ENCODE data around the gene KIDINS220. TPM values are rescaled to one million over a fixed set of nuclear protein-coding genes. Genes with fewer than 3 reads are reported as not detected.

Gene KIDINS220
- total and polyA plus RNA-seq, 2 experiments from 2014 or later, result 24.2 to 77.5 TPM

GRCh38 chr2:8800821-8801220, 36.6 kb downstream of the KIDINS220 start:
- H3K9me2 ChIP-seq (replicated peaks; ENCODE audit: insufficient read depth), result no peaks in the 10 kb centered on the region
- no peaks in the 10 kb centered on the region for H3K79me2 ChIP-seq
- H4K20me1 ChIP-seq (ENCODE audit: insufficient read depth, poor library complexity, severe bottlenecking), result no peaks in the 10 kb centered on the region
- H3K4me1 ChIP-seq (ENCODE audit: insufficient read depth), result no peaks in the 10 kb centered on the region
- WGBS (ENCODE audit: low lambda C conversion rate, missing lambda C conversion rate), result 86% methylated on average over 4 of the region's 4 CpGs
- H2AFZ ChIP-seq, result no peak overlapping the region
- no peak overlapping the region for H3K27ac ChIP-seq
- H3K4me3 ChIP-seq, result no peak overlapping the region
- TF ChIP-seq EZH2 (IDR thresholded peaks at IDR 0.05; ENCODE audit: borderline replicate concordance), result no peak
- TF ChIP-seq EZH2phosphoT487 (IDR thresholded peaks at IDR 0.05; ENCODE audit: low read depth, severe bottlenecking, unreplicated experiment), result no peak
- TF ChIP-seq, protein P1, sequence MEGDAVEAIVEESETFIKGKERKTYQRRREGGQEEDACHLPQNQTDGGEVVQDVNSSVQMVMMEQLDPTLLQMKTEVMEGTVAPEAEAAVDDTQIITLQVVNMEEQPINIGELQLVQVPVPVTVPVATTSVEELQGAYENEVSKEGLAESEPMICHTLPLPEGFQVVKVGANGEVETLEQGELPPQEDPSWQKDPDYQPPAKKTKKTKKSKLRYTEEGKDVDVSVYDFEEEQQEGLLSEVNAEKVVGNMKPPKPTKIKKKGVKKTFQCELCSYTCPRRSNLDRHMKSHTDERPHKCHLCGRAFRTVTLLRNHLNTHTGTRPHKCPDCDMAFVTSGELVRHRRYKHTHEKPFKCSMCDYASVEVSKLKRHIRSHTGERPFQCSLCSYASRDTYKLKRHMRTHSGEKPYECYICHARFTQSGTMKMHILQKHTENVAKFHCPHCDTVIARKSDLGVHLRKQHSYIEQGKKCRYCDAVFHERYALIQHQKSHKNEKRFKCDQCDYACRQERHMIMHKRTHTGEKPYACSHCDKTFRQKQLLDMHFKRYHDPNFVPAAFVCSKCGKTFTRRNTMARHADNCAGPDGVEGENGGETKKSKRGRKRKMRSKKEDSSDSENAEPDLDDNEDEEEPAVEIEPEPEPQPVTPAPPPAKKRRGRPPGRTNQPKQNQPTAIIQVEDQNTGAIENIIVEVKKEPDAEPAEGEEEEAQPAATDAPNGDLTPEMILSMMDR (IDR thresholded peaks at IDR 0.05; ENCODE audit: poor library complexity), result no peak
- no peak for DNase-seq (ENCODE audit: low spot score)
- H3K4me2 ChIP-seq, result no peak overlapping the region
- no peaks in the 10 kb centered on the region for H3K36me3 ChIP-seq (replicated peaks; ENCODE audit: insufficient read depth, low read depth)
- H3K9me3 ChIP-seq (ENCODE audit: low read depth), result no peaks in the 10 kb centered on the region
- H3K27me3 ChIP-seq, result no peaks in the 10 kb centered on the region

DNA sequence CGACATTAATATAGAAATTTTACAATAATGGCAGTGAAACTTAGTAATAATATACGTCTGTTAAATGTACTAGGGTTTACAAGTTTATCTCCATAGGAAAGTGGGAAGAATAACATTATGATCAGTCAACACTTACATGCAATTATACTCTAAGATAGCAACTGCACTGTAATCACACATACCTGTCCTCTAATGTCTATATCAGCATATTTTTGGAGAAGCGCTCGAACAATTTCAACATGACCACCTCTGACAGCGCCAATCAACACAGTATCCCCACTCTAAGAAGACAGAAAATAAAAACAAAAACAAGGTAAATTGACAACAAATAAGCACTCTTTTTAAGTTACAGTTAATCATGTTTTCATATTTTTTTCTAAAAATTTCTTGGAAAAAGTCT, 37.2 kb downstream of the KIDINS220 start:
- H3K27ac ChIP-seq, result no peak overlapping the region
- H3K36me3 ChIP-seq (replicated peaks; ENCODE audit: insufficient read depth, low read depth), result no peaks in the 10 kb centered on the region
- no peaks in the 10 kb centered on the region for H3K79me2 ChIP-seq
- no peaks in the 10 kb centered on the region for H3K27me3 ChIP-seq
- no peak overlapping the region for H3K4me3 ChIP-seq
- no peaks in the 10 kb centered on the region for H3K4me1 ChIP-seq (ENCODE audit: insufficient read depth)
- no peak overlapping the region for H2AFZ ChIP-seq
- H4K20me1 ChIP-seq (ENCODE audit: insufficient read depth, poor library complexity, severe bottlenecking), result no peaks in the 10 kb centered on the region
- no peaks in the 10 kb centered on the region for H3K9me3 ChIP-seq (ENCODE audit: low read depth)
- TF ChIP-seq EZH2 (IDR thresholded peaks at IDR 0.05; ENCODE audit: borderline replicate concordance) (no peak), EZH2phosphoT487 (IDR thresholded peaks at IDR 0.05; ENCODE audit: low read depth, severe bottlenecking, unreplicated experiment) (no peak)
- TF ChIP-seq, protein P1 (IDR thresholded peaks at IDR 0.05; ENCODE audit: poor library complexity), result no peak
- H3K9me2 ChIP-seq (replicated peaks; ENCODE audit: insufficient read depth), result no peaks in the 10 kb centered on the region
- no peak overlapping the region for H3K4me2 ChIP-seq
- no peak for DNase-seq (ENCODE audit: low spot score)
- WGBS (ENCODE audit: low lambda C conversion rate, missing lambda C conversion rate), result 98% methylated on average over 5 of the region's 5 CpGs

GRCh38 chr2:8799004-8799403, 38.4 kb downstream of the KIDINS220 start:
- DNase-seq (ENCODE audit: low spot score), result no peak
- Histone ChIP-seq H3K4me1 (ENCODE audit: insufficient read depth) (no peaks in the 10 kb centered on the region), H3K27ac (no peak overlapping the region), H3K79me2 (no peaks in the 10 kb centered on the region), H3K4me2 (no peak overlapping the region), H3K9me2 (replicated peaks; ENCODE audit: insufficient read depth) (no peaks in the 10 kb centered on the region), H3K4me3 (no peak overlapping the region), H3K9me3 (ENCODE audit: low read depth) (no peaks in the 10 kb centered on the region), H3K36me3 (replicated peaks; ENCODE audit: insufficient read depth, low read depth) (no peaks in the 10 kb centered on the region), H4K20me1 (ENCODE audit: insufficient read depth, poor library complexity, severe bottlenecking) (no peaks in the 10 kb centered on the region), H3K27me3 (no peaks in the 10 kb centered on the region), H2AFZ (no peak overlapping the region)
- TF ChIP-seq, protein P1 (IDR thresholded peaks at IDR 0.05; ENCODE audit: poor library complexity), result no peak
- no peak for TF ChIP-seq EZH2 (IDR thresholded peaks at IDR 0.05; ENCODE audit: borderline replicate concordance)
- no peak for TF ChIP-seq EZH2phosphoT487 (IDR thresholded peaks at IDR 0.05; ENCODE audit: low read depth, severe bottlenecking, unreplicated experiment)
- 100% methylated on average over 2 of the region's 2 CpGs for WGBS (ENCODE audit: low lambda C conversion rate, missing lambda C conversion rate)

- Histone ChIP-seq H3K9me2 (replicated peaks; ENCODE audit: insufficient read depth) (no peaks in the 10 kb centered on the region), H3K27me3 (no peaks in the 10 kb centered on the region), H3K4me3 (no peak overlapping the region), H3K4me1 (ENCODE audit: insufficient read depth) (no peaks in the 10 kb centered on the region), H3K27ac (no peak overlapping the region), H4K20me1 (ENCODE audit: insufficient read depth, poor library complexity, severe bottlenecking) (no peaks in the 10 kb centered on the region), H3K9me3 (ENCODE audit: low read depth) (no peaks in the 10 kb centered on the region), H3K79me2 (no peaks in the 10 kb centered on the region), H3K36me3 (replicated peaks; ENCODE audit: insufficient read depth, low read depth) (no peaks in the 10 kb centered on the region), H2AFZ (no peak overlapping the region), H3K4me2 (no peak overlapping the region)
- DNase-seq (ENCODE audit: low spot score), result no peak
- TF ChIP-seq, protein P1 (IDR thresholded peaks at IDR 0.05; ENCODE audit: poor library complexity), result no peak
- no peak for TF ChIP-seq EZH2 (IDR thresholded peaks at IDR 0.05; ENCODE audit: borderline replicate concordance)
- no peak for TF ChIP-seq EZH2phosphoT487 (IDR thresholded peaks at IDR 0.05; ENCODE audit: low read depth, severe bottlenecking, unreplicated experiment)
- 85% methylated on average over 2 of the region's 2 CpGs for WGBS (ENCODE audit: low lambda C conversion rate, missing lambda C conversion rate)
These were observed 39.0 kb downstream of the KIDINS220 start for GRCh38 chr2:8798393-8798792.
